Peyer's patch (tissue), 4 donors: ENCODE data around the gene SLC66A3.

Experiments
- POLR2A ChIP-seq, 2 donors: fragments of 450-650 bp; IDR thresholded peaks; one replicate each; pipeline ENCODE4 v1.5.1; 2017; ENCODE audit warnings: antibody characterized with exemption in 2 of 2, mild to moderate bottlenecking in 2 of 2, moderate library complexity in 2 of 2
- TF ChIP-seq, protein P1 (sequence below), 6 experiments: fragments of 450-650 bp in 4 of 6; fragments of 200-600 bp in 2 of 6; sonication (generic) in 1 of 6; IDR thresholded peaks; one replicate each; pipeline ENCODE4 v1.5.1; 2017 to 2019; ENCODE audit warnings: antibody characterized with exemption in 6 of 6, mild to moderate bottlenecking in 3 of 6, moderate library complexity in 1 of 6

DNA sequence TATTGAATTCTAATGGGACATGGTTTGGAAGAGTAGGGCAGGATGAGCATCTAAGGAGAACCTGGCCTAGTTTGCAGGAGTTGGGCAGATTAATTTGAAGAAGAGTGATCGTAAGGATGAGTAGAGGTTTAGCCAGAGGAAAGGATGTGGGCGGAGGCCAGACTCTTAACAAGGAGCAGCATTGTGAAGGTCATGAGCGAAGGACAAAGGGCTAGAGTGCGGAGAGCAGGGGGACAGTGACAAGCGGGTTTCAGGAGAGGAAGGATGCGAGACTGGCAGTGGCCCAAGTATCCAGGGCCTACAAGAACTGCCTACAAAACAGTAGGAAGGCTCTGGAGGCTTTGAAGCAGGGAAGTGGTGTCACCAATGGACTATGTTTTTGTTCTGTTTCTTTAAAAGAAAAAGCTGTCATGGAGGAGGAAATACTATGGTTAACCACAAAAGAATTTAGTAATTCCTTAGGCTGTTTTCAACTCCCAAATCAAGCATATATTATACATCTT lies 20.1 kb downstream of the SLC66A3 start:
- no peak for TF ChIP-seq POLR2A (IDR thresholded peaks at IDR 0.05)
- TF ChIP-seq, protein P1, sequence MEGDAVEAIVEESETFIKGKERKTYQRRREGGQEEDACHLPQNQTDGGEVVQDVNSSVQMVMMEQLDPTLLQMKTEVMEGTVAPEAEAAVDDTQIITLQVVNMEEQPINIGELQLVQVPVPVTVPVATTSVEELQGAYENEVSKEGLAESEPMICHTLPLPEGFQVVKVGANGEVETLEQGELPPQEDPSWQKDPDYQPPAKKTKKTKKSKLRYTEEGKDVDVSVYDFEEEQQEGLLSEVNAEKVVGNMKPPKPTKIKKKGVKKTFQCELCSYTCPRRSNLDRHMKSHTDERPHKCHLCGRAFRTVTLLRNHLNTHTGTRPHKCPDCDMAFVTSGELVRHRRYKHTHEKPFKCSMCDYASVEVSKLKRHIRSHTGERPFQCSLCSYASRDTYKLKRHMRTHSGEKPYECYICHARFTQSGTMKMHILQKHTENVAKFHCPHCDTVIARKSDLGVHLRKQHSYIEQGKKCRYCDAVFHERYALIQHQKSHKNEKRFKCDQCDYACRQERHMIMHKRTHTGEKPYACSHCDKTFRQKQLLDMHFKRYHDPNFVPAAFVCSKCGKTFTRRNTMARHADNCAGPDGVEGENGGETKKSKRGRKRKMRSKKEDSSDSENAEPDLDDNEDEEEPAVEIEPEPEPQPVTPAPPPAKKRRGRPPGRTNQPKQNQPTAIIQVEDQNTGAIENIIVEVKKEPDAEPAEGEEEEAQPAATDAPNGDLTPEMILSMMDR (IDR thresholded peaks at IDR 0.05) = no peak
